Choroid plexus epithelial cell (primary cell): ENCODE data around the gene KCNQ1.

Experiments used
- DNase-seq: peaks from one replicate; pipeline ENCODE4 v3.0.0-alpha.2; 2010; ENCODE audit warnings: low read depth
- H3K4me3 ChIP-seq: 2 replicates; pipeline ENCODE4 v1.5.1; 2011; ENCODE audit warnings: low read depth, mild to moderate bottlenecking, control low read depth, low read length, moderate library complexity
- TF ChIP-seq, protein P1 (sequence below): conservative IDR thresholded peaks from 2 replicates; pipeline ENCODE4 v1.5.1; 2011; ENCODE audit warnings: low read depth, mild to moderate bottlenecking, control low read depth, inconsistent platforms, low read length, moderate library complexity

The KCNQ1 gene

DNA sequence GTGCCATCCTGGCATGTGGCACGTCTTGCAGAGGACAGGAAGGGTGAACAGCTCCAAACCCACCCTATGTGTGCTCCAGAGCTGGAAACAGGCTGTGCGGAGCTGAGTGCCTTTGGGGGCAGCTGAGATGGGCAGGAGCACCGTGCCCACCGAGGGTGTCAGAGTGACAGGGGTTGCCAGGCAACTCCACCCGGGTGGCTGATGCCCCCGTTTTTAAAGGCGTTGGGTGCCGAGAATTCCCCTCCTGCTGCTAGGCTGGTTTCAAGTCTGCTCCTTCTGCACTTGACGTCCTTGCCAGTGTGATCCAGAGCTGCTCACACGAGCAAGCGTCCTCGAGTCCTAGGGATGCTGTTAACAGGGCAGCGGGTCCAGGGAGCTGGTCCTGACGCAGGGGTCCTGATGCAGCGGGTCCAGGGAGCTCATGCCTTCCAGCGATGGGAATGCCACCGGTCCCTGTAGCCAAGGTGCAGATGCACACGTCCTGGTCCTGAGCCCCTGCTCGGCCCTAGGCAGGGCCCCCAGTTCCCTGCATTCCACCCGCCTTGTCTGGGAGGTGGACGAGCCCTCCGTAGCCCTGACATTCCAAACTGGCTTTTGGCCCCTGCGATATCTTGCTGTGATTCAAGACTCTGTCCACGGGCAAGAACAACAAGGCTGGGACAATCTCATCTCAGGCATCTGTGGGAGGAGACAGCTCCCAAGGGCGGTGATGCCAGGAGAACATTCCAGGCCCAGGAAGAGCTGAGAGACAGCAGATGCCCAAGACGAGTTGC is 4.9 kb downstream of the KCNQ1 start:
- TF ChIP-seq, protein P1, sequence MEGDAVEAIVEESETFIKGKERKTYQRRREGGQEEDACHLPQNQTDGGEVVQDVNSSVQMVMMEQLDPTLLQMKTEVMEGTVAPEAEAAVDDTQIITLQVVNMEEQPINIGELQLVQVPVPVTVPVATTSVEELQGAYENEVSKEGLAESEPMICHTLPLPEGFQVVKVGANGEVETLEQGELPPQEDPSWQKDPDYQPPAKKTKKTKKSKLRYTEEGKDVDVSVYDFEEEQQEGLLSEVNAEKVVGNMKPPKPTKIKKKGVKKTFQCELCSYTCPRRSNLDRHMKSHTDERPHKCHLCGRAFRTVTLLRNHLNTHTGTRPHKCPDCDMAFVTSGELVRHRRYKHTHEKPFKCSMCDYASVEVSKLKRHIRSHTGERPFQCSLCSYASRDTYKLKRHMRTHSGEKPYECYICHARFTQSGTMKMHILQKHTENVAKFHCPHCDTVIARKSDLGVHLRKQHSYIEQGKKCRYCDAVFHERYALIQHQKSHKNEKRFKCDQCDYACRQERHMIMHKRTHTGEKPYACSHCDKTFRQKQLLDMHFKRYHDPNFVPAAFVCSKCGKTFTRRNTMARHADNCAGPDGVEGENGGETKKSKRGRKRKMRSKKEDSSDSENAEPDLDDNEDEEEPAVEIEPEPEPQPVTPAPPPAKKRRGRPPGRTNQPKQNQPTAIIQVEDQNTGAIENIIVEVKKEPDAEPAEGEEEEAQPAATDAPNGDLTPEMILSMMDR, result no peak
- H3K4me3 ChIP-seq, result no peak overlapping the region
- no peak for DNase-seq

DNA sequence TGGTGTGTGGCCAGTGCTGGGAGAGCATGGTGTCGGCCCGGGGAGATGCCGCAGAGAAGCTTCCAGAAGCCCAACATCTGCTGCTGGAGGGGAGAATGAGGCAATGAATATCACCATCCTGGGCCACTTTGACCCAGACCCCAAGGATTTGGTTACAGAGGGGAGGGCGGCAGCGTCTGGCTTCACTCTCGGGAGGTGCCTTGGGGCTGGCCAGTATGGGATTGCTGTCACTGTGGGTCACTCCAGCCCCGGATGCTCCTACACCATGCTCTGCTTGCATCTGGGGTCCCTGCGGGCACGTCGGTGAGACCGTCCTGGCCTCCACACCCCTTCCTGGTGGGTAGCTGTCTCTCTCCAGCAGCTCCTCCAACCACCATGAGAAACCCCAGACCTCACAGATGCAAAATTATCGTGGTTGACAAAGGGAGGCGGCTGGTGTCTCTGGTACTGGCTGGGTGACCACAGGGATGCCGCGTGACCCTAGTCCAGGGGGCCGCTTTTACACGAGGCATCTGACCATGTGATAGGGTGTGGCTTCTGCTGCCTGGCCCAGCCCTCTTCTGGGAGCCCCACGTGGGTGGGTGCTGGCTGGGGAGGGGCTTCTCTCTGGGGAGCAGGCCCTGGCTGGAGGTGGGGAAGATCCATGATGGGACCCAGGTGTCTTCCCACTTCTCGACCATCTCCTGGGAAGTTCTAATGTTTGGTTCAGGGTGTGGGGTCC is 5.7 kb downstream of the KCNQ1 start:
- no peak overlapping the region for H3K4me3 ChIP-seq
- DNase-seq, result no peak
- TF ChIP-seq, protein P1, result no peak

DNA sequence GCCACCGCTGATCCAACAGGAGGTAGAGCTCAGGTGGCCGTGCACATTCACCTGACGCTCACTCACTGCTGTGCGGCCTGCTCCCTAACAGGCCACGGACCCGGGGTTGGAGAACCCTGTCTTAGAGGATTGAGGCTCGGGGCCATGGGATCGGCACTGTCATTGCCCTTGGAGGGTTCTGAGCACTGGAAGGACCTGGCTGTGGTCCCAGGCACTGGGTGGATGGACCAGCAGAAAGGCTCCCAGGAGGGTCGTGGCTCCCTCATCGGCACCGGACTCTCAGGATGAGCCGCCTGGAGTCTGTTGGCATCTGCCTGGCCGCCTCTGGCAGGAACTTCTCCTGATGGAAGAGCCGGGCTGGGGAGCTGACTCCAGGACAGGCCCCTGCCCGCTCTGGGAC is 6.5 kb downstream of the KCNQ1 start:
- DNase-seq, result no peak
- TF ChIP-seq, protein P1, result no peak
- H3K4me3 ChIP-seq, result no peak overlapping the region

DNA sequence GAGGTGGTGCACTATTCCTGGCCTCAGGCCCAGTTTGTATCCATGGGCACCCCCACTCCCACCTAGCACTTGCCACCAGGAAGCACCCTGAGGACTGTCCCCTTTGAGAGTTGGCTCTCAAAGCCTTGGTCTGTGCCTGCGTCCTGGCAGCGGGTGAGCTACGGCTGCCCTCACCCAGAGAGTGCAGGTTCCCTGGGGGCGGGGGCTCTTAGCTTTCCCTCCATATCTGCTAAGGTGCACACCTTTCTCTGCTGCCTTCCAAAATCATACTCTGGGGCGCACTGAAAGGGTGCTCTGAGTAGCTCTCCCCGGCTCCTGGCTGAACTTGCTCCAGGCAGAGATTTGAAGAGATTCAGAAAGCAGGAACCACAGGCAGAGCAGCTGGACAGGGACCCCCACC is 7.1 kb downstream of the KCNQ1 start:
- H3K4me3 ChIP-seq, result no peak overlapping the region
- DNase-seq, result no peak
- TF ChIP-seq, protein P1, result no peak

DNA sequence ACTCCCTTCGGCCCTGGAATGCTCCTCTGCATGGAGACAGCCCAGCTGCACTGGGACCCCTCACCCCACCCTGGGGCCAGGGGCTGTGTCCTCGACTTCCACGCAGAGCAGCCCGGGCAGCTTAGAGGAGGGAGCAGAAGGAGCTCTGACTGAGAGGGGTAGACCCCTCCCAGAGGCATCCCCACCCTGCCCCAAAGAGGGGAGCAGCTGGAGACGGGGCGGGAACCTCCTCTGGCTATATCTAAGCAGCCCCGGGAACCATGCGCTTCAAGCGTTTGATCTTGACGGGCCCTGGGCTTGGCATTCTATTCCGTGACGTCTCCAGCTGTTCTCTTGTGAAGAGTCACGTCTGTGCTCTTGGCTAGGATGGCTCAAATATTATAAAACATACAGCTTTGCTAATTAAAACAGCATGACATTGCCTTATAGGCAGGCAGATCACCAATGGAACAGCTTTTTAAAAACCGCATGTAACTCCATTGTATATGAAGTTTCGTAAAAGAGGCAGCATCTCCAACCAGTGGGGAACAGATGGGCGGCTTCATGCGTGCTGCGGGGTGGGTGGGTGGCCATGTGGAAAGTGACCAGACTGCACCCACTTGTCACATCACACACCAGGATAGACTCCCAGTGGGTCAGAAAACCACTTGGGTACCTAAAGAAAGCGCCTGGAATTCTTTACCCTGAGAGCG is 7.7 kb downstream of the KCNQ1 start:
- H3K4me3 ChIP-seq, result no peak overlapping the region
- no peak for DNase-seq
- TF ChIP-seq, protein P1, result no peak

DNA sequence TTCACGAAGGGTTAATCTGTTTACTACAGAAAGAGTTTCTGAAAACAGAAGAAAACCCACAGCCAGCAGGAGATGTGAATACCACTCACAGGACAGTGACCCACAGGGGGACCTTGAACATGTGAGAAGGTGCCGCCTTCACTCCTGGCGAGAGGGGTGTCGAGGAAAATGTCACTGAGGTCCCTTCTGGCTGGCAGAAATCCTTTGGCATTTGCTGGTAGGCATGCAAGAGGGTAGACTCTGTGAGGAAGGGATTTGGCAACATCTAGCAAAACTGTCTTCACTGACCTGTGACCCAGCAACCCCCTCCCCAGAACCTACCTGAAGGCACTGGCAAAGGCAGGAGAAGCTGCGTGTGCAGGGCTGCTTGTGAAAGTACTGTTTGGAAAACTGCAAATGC is 8.6 kb downstream of the KCNQ1 start:
- H3K4me3 ChIP-seq, result no peak overlapping the region
- no peak for DNase-seq

More for the DNA sequence above, 8.6 kb downstream of the KCNQ1 start:
- TF ChIP-seq, protein P1, result no peak
